Measurements from ENCODE around the gene SQOR. TPM values are rescaled to one million over a fixed set of nuclear protein-coding genes. Genes with fewer than 3 reads are reported as not detected.
A peak's percentile ranks its signal among the peaks of the same experiment; 100 is the strongest.

The SQOR gene
- total and polyA plus RNA-seq, 2 donors (not counting 1 experiment from before 2014, with no cell fraction given): 25.6 to 29.1 TPM

- peak overlapping the region; percentile 58 for H3K4me2 ChIP-seq (replicated peaks; ENCODE audit: low read depth, low read length, poor library complexity, severe bottlenecking)
- ChIA-PET POLR2A (interaction anchor here (0.7 to 1.6 kb wide), 2 partner anchors 19 to 65 kb away, joined by 3 to 6 read pairs; partner anchors contain the start of gene BLOC1S6), CTCF (interaction anchor here (1.0 to 2.5 kb wide), 6 partner anchors 13 to 177 kb away, joined by 4 to 16 read pairs (median 7); no protein-coding TSS in a partner anchor)
- Mint-ChIP-seq H3K9me3 (ENCODE audit: insufficient read depth) (no peaks in the 10 kb centered on the region), H3K27ac (peak overlapping the region; percentile 84), H3K27me3 (no peaks in the 10 kb centered on the region), H3K4me1 (peaks cover 36% of the 10 kb centered on the region), H3K4me3 (peak overlapping the region; percentile 27)
- no CpG with 5 or more reads among the region's 1 CpG for WGBS (ENCODE audit: insufficient coverage)
- no peak for TF ChIP-seq EZH2 (IDR thresholded peaks at IDR 0.05; ENCODE audit: borderline replicate concordance, insufficient read depth, low read depth, low read length, poor library complexity, severe bottlenecking)
- TF ChIP-seq CTCF (IDR thresholded peaks at IDR 0.05): no peak
- no peak overlapping the region for H2AFZ ChIP-seq (ENCODE audit: insufficient read depth, low read depth, low read length, poor library complexity, severe bottlenecking)
- peak overlapping the region in 1 of 2 donors; percentile 33 for H3K27ac ChIP-seq (ENCODE audit: low read length in 2 of 2)
- ATAC-seq (ENCODE audit: low read depth) (no peak), DNase-seq (peak; percentile 36)
- peaks cover 2 to 14% of the 10 kb centered on the region in 2 experiments for H3K36me3 ChIP-seq (replicated peaks in 1 of 2; ENCODE audit: control extremely low read depth in 1 of 2, control insufficient read depth in 1 of 2, extremely low read depth in 1 of 2, insufficient read depth in 2 of 2, low read length in 1 of 2)
- no peak overlapping the region for H3K9ac ChIP-seq (ENCODE audit: low read length)
- no peak overlapping the region for H3K4me3 ChIP-seq (ENCODE audit: control extremely low read depth in 1 of 5, extremely low read depth in 1 of 5, insufficient read depth in 1 of 5, low read depth in 2 of 5, low read length in 4 of 5)
- H4K20me1 ChIP-seq (ENCODE audit: control insufficient read depth, insufficient read depth, low read length, poor library complexity, severe bottlenecking): no peaks in the 10 kb centered on the region
- peaks cover 45% of the 10 kb centered on the region for H3K79me2 ChIP-seq (ENCODE audit: control insufficient read depth, insufficient read depth, low read length)
- H3K27me3 ChIP-seq (replicated peaks in 1 of 4; ENCODE audit: control extremely low read depth in 1 of 4, control insufficient read depth in 3 of 4, insufficient read depth in 4 of 4, low read length in 3 of 4): no peaks in the 10 kb centered on the region
- peaks cover 31 to 40% of the 10 kb centered on the region in 2 donors for H3K4me1 ChIP-seq (ENCODE audit: control insufficient read depth in 2 of 2, insufficient read depth in 2 of 2, low read length in 2 of 2)
- intact Hi-C loops (cut with micrococcal nuclease): no loop called here
- H3K9me3 ChIP-seq (ENCODE audit: control extremely low read depth in 1 of 3, control insufficient read depth in 2 of 3, insufficient read depth in 1 of 3, low read length in 2 of 3): no peaks in the 10 kb centered on the region
Observed at GRCh38 chr15:45606841-45607240, 28.0 kb upstream of the SQOR start.

GRCh38 chr15:45611305-45611704 is 23.5 kb upstream of the SQOR start:
- Mint-ChIP-seq H3K4me1 (peaks cover 12% of the 10 kb centered on the region), H3K4me3 (no peak overlapping the region), H3K27ac (no peak overlapping the region), H3K27me3 (no peaks in the 10 kb centered on the region), H3K9me3 (ENCODE audit: insufficient read depth) (no peaks in the 10 kb centered on the region)
- POLR2A ChIA-PET: interaction anchor here (0.9 kb wide), 1 partner anchor 9 kb away, joined by 5 read pairs; no protein-coding TSS in a partner anchor
- DNase-seq (peak; percentile 57), ATAC-seq (ENCODE audit: low read depth) (peak; percentile 39)
- no peak overlapping the region for H3K27ac ChIP-seq (ENCODE audit: low read length in 2 of 2)
- H3K36me3 ChIP-seq (replicated peaks in 1 of 2; ENCODE audit: control extremely low read depth in 1 of 2, control insufficient read depth in 1 of 2, extremely low read depth in 1 of 2, insufficient read depth in 2 of 2, low read length in 1 of 2): peaks cover 2 to 5% of the 10 kb centered on the region in 2 experiments
- H2AFZ ChIP-seq (ENCODE audit: insufficient read depth, low read depth, low read length, poor library complexity, severe bottlenecking): no peak overlapping the region
- H3K4me1 ChIP-seq (ENCODE audit: control insufficient read depth in 2 of 2, insufficient read depth in 2 of 2, low read length in 2 of 2): peaks cover 15 to 17% of the 10 kb centered on the region in 2 donors
- H3K9ac ChIP-seq (ENCODE audit: low read length): no peak overlapping the region
- H3K9me3 ChIP-seq (ENCODE audit: control extremely low read depth in 1 of 3, control insufficient read depth in 2 of 3, insufficient read depth in 1 of 3, low read length in 2 of 3): no peaks in the 10 kb centered on the region
- WGBS (ENCODE audit: insufficient coverage): no CpG with 5 or more reads among the region's 4 CpGs
- no peak overlapping the region for H3K4me3 ChIP-seq (ENCODE audit: control extremely low read depth in 1 of 5, extremely low read depth in 1 of 5, insufficient read depth in 1 of 5, low read depth in 2 of 5, low read length in 4 of 5)
- TF ChIP-seq EZH2 (IDR thresholded peaks at IDR 0.05; ENCODE audit: borderline replicate concordance, insufficient read depth, low read depth, low read length, poor library complexity, severe bottlenecking) (no peak), CTCF (IDR thresholded peaks at IDR 0.05) (peak; percentile 77)
- H3K79me2 ChIP-seq (ENCODE audit: control insufficient read depth, insufficient read depth, low read length): peaks cover 18% of the 10 kb centered on the region
- H4K20me1 ChIP-seq (ENCODE audit: control insufficient read depth, insufficient read depth, low read length, poor library complexity, severe bottlenecking): no peaks in the 10 kb centered on the region
- intact Hi-C loops (cut with micrococcal nuclease): loop anchor here (1.0 to 10.0 kb wide), 3 partner anchors 90 to 407 kb away; no protein-coding TSS in a partner anchor
- H3K4me2 ChIP-seq (replicated peaks; ENCODE audit: low read depth, low read length, poor library complexity, severe bottlenecking): no peak overlapping the region
- CTCF ChIA-PET: interaction anchor here (0.7 to 6.9 kb wide), 24 partner anchors 11 to 448 kb away, joined by 3 to 187 read pairs (median 4); partner anchors contain the start of gene BLOC1S6
- H3K27me3 ChIP-seq (replicated peaks in 1 of 4; ENCODE audit: control extremely low read depth in 1 of 4, control insufficient read depth in 3 of 4, insufficient read depth in 4 of 4, low read length in 3 of 4): no peaks in the 10 kb centered on the region
